ENCODE results near the gene TMEM63A.

DNA sequence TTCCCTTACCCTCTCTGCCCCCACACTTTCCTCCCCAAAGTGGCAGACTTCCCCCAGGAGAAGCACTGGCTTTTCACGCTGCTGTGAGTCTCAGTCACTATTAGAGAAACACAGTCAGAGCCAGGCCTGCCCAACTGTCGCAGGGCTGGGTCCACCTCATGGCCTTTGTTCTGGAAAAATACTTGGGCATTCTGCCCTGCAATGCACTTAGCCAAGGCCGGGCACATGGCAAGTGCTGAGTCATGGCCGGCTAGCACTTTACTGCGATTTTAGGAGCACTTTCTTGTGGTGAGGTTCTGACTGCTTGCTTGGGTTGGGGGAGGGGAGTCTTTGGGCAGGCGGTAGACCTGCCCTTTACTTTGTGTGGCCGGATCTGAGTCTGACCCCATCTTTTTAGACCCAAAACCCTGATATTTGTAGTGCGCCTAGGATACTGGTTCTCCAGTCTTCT lies 64.5 kb downstream of the TMEM63A start:
- TF ChIP-seq, protein P1, sequence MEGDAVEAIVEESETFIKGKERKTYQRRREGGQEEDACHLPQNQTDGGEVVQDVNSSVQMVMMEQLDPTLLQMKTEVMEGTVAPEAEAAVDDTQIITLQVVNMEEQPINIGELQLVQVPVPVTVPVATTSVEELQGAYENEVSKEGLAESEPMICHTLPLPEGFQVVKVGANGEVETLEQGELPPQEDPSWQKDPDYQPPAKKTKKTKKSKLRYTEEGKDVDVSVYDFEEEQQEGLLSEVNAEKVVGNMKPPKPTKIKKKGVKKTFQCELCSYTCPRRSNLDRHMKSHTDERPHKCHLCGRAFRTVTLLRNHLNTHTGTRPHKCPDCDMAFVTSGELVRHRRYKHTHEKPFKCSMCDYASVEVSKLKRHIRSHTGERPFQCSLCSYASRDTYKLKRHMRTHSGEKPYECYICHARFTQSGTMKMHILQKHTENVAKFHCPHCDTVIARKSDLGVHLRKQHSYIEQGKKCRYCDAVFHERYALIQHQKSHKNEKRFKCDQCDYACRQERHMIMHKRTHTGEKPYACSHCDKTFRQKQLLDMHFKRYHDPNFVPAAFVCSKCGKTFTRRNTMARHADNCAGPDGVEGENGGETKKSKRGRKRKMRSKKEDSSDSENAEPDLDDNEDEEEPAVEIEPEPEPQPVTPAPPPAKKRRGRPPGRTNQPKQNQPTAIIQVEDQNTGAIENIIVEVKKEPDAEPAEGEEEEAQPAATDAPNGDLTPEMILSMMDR (IDR thresholded peaks at IDR 0.05 in 4 of 5, conservative IDR thresholded peaks at IDR 0.05 in 1 of 5) = no peak
- peak in 1 of 2 donors; percentile 27 for TF ChIP-seq POLR2A (IDR thresholded peaks at IDR 0.05)
